HG03520 (cell line): ENCODE data around the gene RNF138.
"Not testable (repeated sequence)": the region's sequence is repeated elsewhere in the genome, so short reads cannot be mapped to it uniquely, and the experiment has no call there.

Experiments used
- ATAC-seq: cut with Tn5 transposase; IDR thresholded peaks from one replicate; pipeline ENCODE4 v1.9.1; 2021; ENCODE audit warnings: mild to moderate bottlenecking, moderate library complexity; ENCODE audit not compliant: unreplicated experiment

The RNF138 gene

GRCh38 chr18:32095192-32095899 is 3.7 kb downstream of the RNF138 start:
- ATAC-seq: no peak

- ATAC-seq: no peak
These were observed 4.2 kb downstream of the RNF138 start for GRCh38 chr18:32095900-32096229.

- ATAC-seq: no peak
These were observed 5.3 kb downstream of the RNF138 start for GRCh38 chr18:32096946-32097345.

GRCh38 chr18:32104516-32104915 is 12.8 kb downstream of the RNF138 start:
- ATAC-seq: no peak

- no peak for ATAC-seq
These were observed 18.3 kb downstream of the RNF138 start for GRCh38 chr18:32110005-32110404.

GRCh38 chr18:32111706-32112105 is 20.0 kb downstream of the RNF138 start:
- no peak for ATAC-seq

- no peak for ATAC-seq
These were observed 21.2 kb downstream of the RNF138 start for GRCh38 chr18:32112826-32113225.

GRCh38 chr18:32114293-32114942 is 22.7 kb downstream of the RNF138 start:
- ATAC-seq: no peak

- ATAC-seq: no peak
These were observed 30.4 kb downstream of the RNF138 start for GRCh38 chr18:32122039-32122438.

GRCh38 chr18:32126538-32126937 is 34.9 kb downstream of the RNF138 start:
- ATAC-seq: no peak

- no peak for ATAC-seq
These were observed 44.0 kb downstream of the RNF138 start for GRCh38 chr18:32135625-32136024.

- no peak for ATAC-seq
These were observed 46.8 kb downstream of the RNF138 start for GRCh38 chr18:32138332-32138982.

GRCh38 chr18:32139835-32140283 is 48.2 kb downstream of the RNF138 start:
- ATAC-seq: no peak

GRCh38 chr18:32148185-32148870 is 56.7 kb downstream of the RNF138 start:
- no peak for ATAC-seq

GRCh38 chr18:32152705-32153448 is 61.2 kb downstream of the RNF138 start:
- peak; percentile 85 for ATAC-seq

- no peak for ATAC-seq
These were observed 65.2 kb downstream of the RNF138 start for GRCh38 chr18:32156855-32157254.

GRCh38 chr18:32157580-32157979 is 65.9 kb downstream of the RNF138 start:
- no peak for ATAC-seq

GRCh38 chr18:32158108-32158624 is 66.5 kb downstream of the RNF138 start:
- ATAC-seq: peak; percentile 90

- ATAC-seq: not testable (repeated sequence)
These were observed 67.0 kb downstream of the RNF138 start for GRCh38 chr18:32158631-32159030.

GRCh38 chr18:32160547-32160946 is 68.9 kb downstream of the RNF138 start:
- ATAC-seq: no peak
